HG03342 (cell line): ENCODE measurements around the gene ECI2.
"Not testable (repeated sequence)": the region's sequence is repeated elsewhere in the genome, so short reads cannot be mapped to it uniquely, and the experiment has no call there.

Experiments
- ATAC-seq: cut with Tn5 transposase; IDR thresholded peaks from one replicate; pipeline ENCODE4 v1.9.1; 2021; ENCODE audit warnings: mild to moderate bottlenecking, moderate library complexity; ENCODE audit not compliant: unreplicated experiment

ECI2 gene

GRCh38 chr6:4103929-4104328, 31.4 kb downstream of the ECI2 start:
- no peak for ATAC-seq

DNA sequence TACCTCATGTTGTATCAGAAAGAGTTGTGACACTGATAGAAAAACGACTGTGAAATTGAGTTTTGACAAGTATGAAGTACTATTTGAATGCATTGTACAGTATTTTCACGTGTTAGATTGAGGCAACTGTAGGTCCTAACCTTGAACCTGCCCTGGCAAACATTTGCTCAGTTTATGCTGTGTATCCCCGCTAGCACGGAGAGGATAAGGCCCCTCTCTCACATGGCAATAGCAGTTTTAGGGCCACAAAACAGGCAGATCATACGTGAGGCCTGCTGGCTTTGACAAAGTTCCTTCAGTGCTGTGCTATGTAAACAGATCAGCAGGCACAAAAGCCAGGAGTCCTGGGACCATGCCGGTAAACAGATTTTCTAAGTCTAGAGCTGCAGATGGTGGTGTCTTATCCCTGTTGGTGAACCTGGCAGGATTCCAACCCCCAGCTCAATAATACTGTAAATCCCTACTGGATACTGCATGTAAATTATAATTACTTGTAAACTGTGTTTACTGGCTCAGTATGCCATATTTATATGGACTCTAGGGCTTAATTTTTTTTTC, 32.6 kb downstream of the ECI2 start:
- ATAC-seq, result no peak

DNA sequence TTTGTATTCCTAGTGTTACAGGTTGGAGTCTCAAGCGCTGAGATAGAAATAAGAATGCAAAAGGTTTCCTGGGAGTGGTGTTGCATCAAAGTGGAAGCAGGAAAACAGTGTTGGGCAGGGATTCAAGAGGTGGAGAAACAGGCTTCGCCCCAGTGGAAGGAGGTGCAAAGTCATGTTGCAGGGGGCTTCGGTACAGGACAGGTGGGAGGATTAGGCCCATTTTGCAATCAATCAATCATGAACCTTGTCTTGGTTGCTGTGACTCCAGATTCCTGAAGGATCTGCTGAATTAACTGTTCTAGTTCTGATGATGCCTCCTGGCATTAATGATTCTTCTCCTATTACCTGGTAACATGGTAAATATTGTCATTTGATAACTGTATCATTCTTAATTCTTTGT, 34.1 kb downstream of the ECI2 start:
- ATAC-seq, result no peak

GRCh38 chr6:4100655-4101054, 34.7 kb downstream of the ECI2 start:
- ATAC-seq, result no peak

DNA sequence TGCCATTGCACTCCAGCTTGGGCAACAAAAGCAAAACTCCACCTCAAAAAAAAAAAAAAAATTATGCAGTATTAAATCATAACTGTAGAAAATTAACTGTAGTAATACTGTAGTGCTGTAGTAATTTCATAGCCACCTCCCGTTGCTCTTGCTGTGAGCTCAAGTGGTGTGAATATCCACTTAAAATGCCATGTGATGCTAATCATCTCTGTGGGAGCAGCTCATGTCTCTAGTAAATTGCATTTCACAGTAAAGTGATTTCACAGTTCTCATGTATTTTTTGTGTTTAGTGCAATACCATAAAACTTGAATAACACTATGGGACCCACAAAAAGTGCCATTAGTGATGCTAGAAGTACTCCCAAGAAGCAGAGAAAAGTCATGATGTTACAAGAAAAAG, 42.1 kb downstream of the ECI2 start:
- no peak for ATAC-seq

- no peak for ATAC-seq
Observed at GRCh38 chr6:4091941-4092340, 43.4 kb downstream of the ECI2 start.

GRCh38 chr6:4090043-4090442, 45.3 kb downstream of the ECI2 start:
- ATAC-seq, result not testable (repeated sequence)

DNA sequence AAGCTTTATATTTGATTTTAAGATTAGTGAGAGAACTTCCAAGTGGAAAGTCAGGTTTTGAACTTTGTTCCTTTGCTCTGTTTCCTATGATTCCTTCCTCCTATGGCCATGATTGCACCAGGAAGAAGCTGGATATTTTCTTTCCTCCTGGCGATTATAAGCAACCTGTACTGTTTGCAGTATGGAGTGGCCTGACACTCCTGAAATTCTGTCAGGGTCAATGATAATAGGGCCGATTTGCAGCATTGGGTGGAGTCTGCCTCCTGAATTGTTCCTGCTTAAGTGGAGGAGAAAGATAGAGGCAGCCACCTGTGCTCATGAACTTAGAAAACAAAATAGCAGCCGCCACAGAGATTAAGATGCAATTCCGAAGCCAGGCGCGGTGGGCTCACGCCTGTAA, 46.7 kb downstream of the ECI2 start:
- no peak for ATAC-seq

DNA sequence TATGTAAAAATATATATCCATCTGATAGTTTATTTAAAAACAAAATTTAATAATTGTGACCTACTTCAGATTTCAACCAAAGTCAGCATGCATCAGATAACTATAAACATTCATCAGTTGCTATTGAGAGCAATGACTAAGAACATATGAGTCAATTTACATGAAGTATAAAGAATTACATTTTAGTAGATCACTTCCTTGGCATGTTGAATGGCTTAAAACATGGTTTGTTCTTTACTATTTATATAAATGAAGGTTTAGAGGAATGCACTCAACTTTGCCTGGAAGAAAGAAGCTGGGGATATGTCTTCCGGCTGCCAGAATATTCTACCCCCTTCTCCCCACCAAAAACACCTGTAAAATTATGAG, 50.1 kb downstream of the ECI2 start:
- ATAC-seq, result no peak

GRCh38 chr6:4084444-4085331, 50.7 kb downstream of the ECI2 start:
- no peak for ATAC-seq

DNA sequence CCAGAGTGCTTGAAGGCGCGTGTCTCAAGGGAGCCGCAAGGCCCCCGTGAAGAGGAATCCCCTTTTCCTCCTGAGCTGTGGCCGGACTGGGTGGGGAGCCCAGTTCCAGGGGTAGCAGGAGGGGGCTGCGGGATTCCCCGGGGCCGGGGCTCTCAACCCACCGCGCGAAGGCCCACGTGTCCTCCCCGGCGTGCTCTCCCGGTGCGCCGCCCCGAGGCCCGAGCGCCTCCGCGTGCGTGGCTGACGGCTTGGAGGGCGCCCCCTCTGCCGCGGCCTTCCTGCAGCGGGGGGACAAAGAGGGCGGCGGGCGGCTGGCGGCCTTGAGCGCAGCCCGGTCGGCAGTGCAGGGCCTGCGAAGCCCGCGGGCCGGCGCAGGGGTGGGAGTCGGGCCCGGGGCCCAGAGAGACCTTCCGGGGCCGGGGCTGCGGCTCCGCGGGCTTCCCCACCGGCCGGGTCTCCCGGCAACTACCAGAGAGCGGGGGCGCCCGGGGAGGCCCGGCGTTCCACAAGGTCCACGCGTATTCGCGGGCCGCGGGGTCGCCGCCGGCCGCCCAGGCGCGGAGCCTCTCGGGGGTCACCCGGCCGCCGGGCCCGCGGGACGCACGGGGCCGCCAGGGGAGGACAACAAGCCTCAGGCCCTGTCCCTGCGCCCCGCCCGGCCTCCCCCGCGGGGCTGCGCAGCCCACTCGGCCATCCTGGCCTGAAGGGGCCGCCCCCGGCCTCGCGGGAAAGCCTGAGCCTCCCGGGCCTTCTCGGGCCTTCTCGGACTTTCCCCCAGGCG, 56.5 kb downstream of the ECI2 start, which contains the start of gene FAM217A:
FAM217A (minus strand) TSS at position 447 of the 781 bp plus-strand sequence. CDS start 1,723 bp downstream, outside the sequence.
- no peak for ATAC-seq

- no peak for ATAC-seq
Observed at GRCh38 chr6:4074478-4075235, 60.7 kb downstream of the ECI2 start.

DNA sequence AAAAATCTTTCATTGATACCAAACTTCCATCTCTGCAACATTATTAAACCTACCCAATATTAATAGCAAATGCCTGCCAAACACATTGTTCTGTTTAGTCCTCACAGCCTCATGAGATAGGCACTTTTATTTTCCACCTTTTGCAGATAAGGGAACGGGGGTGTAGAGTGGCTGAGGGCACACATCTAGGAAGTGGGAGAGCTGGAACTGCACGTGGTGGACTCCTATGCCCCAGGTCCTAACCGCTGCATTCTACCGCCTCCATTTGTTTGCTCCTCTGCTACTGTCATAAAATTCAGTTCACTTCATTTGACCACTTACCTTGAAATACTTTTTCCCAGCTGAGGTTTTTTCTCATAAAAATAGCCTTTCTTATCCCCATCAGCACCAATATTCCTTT, 64.0 kb downstream of the ECI2 start:
- ATAC-seq, result no peak

- ATAC-seq, result no peak
Observed at GRCh38 chr6:4069199-4069598, 66.2 kb downstream of the ECI2 start.

DNA sequence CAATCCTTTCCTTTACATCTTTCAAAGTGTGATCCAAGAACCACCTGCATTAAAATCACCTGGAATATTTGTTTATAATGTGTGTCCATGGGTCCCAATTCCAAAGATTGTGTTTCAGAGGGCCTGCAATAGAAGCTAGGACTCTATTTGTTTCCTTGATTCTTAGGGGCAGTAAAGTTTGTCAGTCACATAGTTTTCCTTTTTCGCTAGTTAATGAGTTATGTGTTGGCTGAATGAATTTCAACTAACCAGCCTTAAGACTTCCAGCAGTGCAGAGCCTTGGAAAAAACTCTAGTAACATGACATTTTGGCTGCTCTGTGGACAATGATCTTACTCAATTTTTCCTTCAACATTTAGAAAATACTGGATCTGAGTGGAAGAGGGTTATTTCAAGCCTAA, 67.7 kb downstream of the ECI2 start:
- no peak for ATAC-seq

GRCh38 chr6:4066029-4066755, 69.2 kb downstream of the ECI2 start:
- ATAC-seq, result no peak
